GM12872 (cell line): ENCODE data around the gene FCHSD1.

Experiments
- CTCF ChIP-seq: IDR thresholded peaks from 3 replicates; pipeline ENCODE4 v1.5.1; 2011; ENCODE audit warnings: low read depth, mild to moderate bottlenecking, low read length, moderate library complexity; ENCODE audit not compliant: insufficient read depth

FCHSD1 gene

GRCh38 chr5:141691867-141692532 is 40.8 kb upstream of the FCHSD1 start:
- TF ChIP-seq CTCF, result peak; percentile 98

DNA sequence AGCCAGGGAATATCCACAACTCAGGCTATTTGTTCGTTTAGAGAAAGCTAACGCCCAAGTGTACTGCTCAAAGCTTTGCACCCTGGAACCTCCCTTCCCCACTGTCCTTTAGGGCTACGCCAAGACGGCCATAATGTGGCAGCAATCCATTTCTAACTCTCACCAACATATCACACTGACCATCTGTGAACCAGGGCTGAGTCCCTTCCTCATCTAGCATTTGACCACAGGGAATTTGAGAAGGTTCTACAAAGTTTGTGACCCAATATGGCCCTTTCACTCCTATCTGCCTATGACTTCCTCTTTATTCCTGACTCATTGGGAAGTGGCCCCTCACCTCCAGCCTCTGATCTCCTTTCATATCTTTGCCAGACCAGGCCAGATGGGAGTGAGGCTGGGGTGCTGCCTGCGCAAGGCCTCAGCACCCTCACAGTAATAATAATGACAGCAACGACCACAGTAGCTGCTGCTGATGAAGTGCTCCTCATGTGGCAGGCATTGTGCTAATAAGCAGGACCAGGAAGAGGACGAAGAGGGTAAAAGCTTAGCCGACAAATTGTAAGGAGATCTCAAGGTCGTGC is 40.2 kb upstream of the FCHSD1 start:
- TF ChIP-seq CTCF, result no peak

DNA sequence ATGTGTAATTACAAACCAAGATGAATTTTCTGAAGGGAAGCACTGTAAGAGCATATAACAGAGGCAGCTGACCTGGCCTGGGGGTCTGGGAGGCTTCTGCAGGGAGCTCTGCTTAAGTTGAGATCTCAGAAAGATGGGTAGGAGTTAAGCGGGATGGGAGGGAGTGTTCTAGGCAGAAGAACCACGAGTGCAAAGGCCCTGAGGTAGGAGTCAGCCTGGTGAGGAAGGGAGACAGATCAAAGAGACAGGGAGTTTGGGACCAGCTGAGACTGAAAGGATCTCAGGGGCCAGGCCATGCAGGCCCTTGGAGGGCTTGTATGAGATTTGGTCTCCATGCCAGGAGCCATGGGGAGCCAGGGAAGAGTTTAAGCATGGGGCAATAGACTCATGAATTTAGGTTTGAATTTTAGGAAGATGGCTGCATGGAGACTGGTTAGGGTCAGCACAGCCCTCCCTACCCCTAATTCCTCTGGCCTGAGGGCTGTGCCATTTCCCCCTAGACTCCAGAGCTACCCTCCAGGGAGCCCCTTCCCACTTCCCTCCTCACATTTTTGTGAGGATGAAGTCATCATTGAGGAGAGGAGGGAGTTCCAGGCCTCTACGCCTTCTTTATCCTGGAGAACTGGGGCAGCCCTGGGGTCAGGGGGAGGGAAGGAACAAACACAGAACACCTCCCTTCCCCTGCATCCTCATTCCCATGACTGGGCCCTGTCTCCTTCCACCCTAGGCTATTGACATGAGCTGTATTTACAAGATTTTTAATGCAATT is 35.6 kb upstream of the FCHSD1 start:
- TF ChIP-seq CTCF, result no peak

- no peak for TF ChIP-seq CTCF
Observed at GRCh38 chr5:141685591-141685990, 34.4 kb upstream of the FCHSD1 start.

- no peak for TF ChIP-seq CTCF
Observed at GRCh38 chr5:141683596-141684141, 32.5 kb upstream of the FCHSD1 start.

DNA sequence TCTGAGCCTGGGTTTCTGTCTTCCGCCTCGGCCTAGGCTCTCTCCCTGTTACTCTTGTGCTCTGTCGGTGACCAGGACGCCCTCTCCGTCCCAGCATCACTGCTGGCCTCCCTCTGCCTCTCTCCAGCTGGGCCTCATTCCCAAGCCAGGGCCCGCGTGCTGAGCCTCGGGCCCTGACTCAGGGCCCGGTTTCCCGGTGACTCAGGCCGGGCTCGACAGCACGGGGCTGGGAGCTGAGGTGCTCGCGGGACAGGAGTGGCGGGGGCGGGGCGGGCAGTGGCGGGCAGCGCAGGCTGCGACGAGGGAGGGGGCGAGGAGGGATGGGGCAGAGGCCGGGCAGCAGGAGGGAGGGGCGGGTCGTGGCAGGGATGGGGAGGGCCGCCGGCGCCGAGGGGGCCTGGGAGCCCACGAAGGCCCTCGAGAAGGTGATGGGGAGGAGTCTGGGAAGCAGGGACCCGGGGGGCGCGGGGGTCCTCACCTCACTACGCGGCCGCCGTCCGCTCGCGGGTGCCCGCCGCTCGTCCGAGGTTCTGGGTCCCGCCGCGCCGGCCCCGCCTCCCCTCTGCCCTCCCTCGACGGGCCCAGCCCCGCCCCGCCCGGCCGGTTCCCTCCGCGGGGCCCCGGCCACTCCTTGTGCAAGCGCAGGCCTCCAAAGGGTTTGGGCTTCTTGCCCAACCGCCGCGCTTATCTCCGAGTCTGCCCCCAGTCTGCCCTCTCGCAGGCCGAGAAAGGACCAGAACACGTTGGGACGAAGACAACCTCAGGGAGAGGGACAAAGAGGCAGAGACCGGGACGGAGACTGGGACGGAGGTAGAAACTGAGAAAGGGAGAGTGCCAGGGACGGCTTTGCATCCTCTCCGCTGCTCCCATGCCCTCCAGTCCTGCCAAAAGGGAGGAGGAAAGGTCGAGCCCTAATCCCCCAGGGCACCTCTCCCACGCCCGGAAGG is 30.8 kb upstream of the FCHSD1 start, which contains the start of gene ARAP3:
TSS of gene ARAP3 (minus strand) at position 536 of the 947 bp plus-strand sequence. CDS start 1,744 bp downstream, outside the sequence.
- no peak for TF ChIP-seq CTCF
